GM12873 (cell line): ENCODE data around the gene NPPC.

Experiments used
- TF ChIP-seq, protein P1 (sequence below): IDR thresholded peaks from 2 replicates; pipeline ENCODE4 v1.5.1; 2012; ENCODE audit warnings: low read depth, mild to moderate bottlenecking, moderate library complexity, low read length, control low read depth; ENCODE audit not compliant: insufficient read depth; ENCODE audit errors: missing control alignments

The NPPC gene

DNA sequence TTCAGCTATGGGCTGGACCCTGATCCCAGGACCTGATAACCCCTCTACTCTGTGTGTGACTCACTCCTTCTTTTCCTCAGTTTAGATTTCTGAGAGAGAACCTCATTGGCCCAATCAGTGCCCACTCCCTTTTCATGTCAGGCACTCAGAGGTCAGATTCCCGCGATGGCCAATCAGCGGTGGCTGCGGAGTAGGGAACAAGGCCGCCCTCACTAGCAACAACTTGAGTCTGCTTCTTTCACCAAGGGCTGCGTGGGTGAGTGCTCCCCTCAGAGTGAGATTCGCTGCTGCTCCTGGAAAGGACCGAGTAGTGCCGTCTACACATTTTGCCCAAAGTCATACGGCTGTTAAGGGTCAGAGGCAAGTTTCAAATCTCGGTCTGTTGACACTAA is 34.7 kb downstream of the NPPC start:
- TF ChIP-seq, protein P1, sequence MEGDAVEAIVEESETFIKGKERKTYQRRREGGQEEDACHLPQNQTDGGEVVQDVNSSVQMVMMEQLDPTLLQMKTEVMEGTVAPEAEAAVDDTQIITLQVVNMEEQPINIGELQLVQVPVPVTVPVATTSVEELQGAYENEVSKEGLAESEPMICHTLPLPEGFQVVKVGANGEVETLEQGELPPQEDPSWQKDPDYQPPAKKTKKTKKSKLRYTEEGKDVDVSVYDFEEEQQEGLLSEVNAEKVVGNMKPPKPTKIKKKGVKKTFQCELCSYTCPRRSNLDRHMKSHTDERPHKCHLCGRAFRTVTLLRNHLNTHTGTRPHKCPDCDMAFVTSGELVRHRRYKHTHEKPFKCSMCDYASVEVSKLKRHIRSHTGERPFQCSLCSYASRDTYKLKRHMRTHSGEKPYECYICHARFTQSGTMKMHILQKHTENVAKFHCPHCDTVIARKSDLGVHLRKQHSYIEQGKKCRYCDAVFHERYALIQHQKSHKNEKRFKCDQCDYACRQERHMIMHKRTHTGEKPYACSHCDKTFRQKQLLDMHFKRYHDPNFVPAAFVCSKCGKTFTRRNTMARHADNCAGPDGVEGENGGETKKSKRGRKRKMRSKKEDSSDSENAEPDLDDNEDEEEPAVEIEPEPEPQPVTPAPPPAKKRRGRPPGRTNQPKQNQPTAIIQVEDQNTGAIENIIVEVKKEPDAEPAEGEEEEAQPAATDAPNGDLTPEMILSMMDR, result no peak

DNA sequence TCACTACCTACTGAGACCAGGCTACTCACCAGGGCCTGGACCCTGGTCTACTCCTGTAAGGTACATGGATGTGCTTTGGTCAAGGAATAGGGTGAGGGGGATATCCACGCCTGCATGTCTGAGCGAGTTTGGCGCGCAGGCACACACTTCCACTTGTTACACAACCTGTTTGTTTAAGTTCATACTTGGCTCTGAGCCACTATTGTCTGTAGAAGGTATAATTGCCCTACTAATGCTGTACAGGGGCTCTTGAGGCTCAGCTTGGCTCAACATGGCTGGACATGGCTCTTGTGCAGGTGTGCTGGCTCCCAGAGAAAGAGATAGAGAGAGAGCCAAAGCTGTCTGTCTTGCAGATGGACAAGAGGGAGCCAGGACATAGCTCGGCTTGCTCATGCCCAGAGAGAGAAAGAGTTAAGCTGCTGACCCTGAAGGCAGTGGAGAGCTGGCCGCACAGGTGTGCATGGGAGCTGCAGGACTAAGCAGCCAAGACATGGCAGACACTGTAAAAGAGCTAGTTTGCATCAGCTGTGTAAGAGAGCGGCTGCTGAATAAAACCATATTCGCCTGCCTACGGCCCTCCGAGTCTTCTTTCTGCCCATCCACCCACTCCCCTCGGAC is 35.2 kb downstream of the NPPC start:
- TF ChIP-seq, protein P1, result no peak

DNA sequence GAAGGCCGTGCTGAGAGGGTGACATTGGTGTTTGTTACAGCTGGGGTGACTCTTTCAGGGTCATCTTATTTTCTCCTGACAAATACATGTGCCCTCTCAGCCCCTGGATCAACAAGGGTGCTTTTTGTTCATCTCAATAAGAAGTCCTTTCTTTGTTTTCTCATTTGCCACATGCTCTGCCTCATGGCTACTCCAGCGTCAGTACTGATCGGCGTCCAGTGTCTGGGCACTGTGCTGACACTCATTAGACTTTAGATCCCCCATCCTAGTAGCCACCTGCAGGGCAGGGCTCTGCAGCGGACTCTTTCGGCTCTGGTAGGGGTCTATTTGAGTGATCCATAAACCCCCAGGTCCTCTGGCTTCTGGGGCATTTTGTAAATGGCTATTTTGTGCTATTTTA is 38.4 kb downstream of the NPPC start:
- TF ChIP-seq, protein P1, result no peak

DNA sequence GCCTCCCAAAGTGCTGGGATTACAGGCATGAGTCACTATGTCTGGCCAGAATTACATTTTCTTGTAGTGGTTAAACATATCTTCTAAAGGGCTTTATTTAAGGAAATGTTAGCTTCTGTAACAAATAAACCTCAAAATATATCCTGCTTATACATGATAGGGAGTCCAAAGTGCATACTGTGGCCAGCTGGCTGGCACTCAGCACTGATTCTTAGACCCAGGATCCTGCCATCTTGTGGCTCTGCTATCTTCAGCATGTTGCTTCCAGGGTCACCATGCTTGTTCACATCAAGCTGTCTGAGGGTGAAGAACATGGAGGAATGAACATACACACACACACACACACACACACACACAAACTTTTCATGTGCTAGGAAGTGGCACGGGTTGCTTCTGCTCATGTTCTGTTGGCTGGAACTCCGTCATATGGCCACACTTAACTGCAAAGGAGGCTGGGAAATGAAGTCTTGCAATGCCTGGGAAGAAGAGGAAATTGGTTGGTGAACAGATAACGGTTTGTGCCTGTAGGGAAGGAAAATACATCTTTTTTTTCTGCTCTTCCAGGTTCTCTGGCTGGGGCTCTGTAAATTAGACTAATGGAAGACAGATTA is 40.0 kb downstream of the NPPC start:
- TF ChIP-seq, protein P1, result no peak

DNA sequence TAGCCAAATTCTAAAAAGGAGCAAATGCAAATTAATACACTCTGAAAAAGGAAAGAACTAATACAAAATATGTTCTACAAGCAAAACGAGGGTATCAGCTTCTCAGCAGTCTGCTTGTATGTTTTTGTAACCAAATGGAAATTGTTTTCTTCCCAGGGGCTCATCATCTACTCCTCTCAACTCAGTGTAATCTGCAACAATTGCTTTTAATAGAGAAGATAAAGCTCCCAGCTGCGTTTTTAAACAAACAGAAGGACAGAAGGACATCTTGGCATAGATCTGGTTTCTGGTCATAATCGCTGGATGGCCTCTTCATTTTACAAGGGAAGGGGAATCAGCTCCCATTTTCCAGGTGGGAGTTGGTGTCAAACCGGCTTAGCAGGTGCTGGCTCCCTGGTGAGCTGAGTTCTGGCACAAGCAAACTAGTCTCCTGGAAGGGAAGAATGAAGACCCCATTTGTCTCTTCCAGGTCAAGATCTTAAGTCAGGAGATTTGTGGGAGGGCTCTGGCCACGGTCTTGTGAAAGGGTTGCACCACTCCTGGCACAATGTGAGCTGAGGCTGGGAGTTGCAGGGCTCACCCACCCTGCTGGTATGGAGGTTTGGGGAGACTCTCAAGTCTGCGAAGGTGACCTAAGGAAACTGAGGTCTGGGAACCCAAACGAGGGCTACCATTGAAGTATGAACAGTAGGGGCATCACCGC is 41.6 kb downstream of the NPPC start:
- TF ChIP-seq, protein P1, result no peak

DNA sequence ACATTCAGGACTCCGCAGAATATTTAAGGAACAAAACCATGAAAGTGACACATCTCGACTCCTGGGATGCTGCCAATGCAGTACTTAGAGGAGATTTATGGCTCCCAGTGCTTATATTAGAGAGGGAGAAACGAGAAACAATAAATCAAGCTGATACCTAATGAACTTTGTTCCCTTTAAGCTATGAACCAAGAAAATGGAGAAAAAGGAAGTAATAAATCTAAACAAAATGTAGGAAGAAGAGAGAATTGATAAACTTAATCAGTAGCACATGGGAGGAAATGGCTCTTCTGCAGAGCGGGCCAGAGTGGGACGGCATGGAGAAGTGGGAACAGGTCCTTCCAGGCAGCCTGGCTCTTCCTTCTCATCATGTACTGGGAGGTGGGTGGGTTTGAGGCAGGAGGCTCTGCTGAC is 42.7 kb downstream of the NPPC start:
- TF ChIP-seq, protein P1, result no peak

DNA sequence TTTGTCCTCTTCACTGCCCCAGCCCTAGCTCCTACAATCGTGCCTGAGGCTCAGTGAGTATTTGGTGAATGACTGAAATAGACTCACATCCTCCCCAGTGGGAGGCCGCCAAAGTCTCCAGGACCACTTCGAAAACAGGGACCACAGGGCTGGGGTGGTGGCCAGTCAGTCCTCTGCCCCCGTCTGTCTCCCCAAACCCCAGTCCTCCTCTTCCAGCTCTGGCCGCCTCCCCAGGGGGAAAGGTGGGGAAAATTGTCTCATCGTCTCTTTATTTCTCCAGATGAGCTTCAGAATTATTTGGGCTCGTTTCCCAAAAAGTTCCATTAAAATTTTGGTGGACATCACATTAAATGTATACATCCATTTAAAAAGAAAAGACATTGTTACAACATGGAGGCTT is 43.5 kb downstream of the NPPC start:
- TF ChIP-seq, protein P1, result no peak
